ENCODE results near the gene RHBDL1.

Gene RHBDL1

DNA sequence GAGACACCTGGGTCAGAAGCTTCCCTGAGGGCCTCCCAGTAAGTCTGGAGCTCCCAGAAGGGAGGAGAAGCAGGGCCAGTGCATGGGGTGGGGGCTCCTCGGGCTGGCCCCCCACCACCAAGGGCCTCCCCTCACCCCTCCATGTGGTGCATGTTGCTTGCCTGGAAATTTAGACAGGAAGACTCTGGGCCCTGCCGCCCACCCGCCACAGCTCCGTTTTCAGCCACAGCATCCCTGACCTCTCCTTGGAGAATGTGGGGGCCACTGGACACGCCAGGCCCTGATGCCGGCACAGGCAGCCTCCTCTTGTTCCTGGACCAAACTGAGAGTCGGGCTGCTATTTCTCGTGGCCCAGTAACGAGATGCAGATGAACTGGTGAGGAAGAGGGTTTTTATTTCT is 36.6 kb upstream of the RHBDL1 start:
- peaks cover 6% of the 10 kb centered on the region for H3K36me3 ChIP-seq (ENCODE audit: insufficient read depth, low read length)
- WGBS, result 90% methylated on average over 8 of the region's 9 CpGs
- no peaks in the 10 kb centered on the region for H3K9me3 ChIP-seq (ENCODE audit: insufficient read depth, low read depth, low read length)
- H3K9ac ChIP-seq (ENCODE audit: low read depth, low read length), result no peak overlapping the region
- peaks cover 17% of the 10 kb centered on the region for H3K4me1 ChIP-seq (ENCODE audit: insufficient read depth, low read length)
- H3K27ac ChIP-seq (ENCODE audit: low read depth, low read length), result 0 out of 2 replicates have a peak overlapping the region, but pooled peaks have one; percentile 25
- peaks cover 13% of the 10 kb centered on the region for H3K27me3 ChIP-seq (ENCODE audit: insufficient read depth, low read length)
- H3K4me3 ChIP-seq (ENCODE audit: low read length), result no peak overlapping the region

DNA sequence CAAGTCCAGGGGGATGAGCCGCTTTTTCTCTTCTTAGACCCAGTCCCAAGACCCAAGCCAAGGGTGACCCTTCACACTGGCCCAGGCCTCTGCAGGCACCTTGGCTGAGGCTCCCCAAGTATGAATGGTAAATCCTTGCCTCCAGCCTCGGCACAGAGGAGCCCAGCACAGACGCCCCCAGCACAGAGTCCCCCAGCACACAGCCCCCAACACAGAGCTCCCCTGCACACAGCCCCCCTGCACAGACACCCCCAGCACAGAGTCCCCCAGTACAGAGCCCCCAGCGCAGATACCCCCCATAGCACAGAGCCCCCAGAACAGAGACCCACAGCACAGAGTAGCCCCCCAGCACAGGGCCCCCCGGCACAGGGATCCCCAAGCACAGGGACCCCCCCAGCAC is 34.9 kb upstream of the RHBDL1 start:
- no peak overlapping the region for H3K27ac ChIP-seq (ENCODE audit: low read depth, low read length)
- H3K4me1 ChIP-seq (ENCODE audit: insufficient read depth, low read length), result peaks cover 17% of the 10 kb centered on the region
- no peaks in the 10 kb centered on the region for H3K9me3 ChIP-seq (ENCODE audit: insufficient read depth, low read depth, low read length)
- no peak overlapping the region for H3K4me3 ChIP-seq (ENCODE audit: low read length)
- WGBS, result 92% methylated on average over 3 of the region's 5 CpGs
- peaks cover 13% of the 10 kb centered on the region for H3K27me3 ChIP-seq (ENCODE audit: insufficient read depth, low read length)
- no peak overlapping the region for H3K9ac ChIP-seq (ENCODE audit: low read depth, low read length)
- H3K36me3 ChIP-seq (ENCODE audit: insufficient read depth, low read length), result no peaks in the 10 kb centered on the region

DNA sequence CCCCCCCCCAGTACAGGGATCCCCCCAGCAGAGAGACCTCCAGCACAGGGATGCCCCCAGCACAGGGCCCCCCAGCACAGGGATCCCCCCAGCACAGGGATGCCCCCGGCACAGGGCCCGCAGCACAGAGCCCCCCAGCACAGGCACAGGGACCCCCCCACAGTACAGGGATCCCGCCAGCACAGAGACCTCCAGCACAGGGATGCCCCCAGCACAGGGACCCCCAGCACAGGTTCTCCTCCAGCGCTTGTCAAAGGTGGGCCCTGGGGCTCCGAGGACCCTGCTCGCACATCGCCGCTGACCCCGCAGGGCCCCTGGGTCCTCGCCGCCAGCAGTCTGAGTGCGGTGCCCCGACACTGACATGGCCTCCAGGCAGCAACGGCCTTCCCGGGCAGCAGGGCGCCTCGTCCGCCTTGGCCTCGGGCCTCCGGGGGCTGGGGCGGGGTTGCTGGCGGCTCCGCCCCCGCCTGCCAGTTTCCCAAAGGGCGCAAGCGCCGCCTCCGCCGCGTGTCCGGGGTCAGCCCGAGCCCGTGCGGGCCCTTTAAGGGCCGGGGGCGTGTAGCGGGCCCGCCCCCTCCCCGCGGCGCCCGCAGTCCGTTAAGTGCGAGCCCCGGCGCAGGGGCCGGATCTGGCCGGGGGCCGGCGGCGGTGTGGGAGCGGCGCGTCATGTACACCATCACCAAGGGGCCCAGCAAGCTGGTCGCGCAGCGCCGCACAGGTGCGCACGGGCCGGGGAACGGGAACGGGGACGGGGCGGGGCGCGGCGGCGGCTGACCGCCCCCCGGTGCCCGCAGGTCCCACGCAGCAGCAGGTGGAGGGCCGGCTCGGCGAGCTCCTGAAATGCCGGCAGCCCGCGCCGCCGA is 33.9 kb upstream of the RHBDL1 start, which contains the start of gene MCRIP2:
Gene MCRIP2, plus strand, starts transcription at position 503 of the 863 bp plus-strand sequence. Its CDS starts 164 bp downstream, at position 667.
- H3K27me3 ChIP-seq (ENCODE audit: insufficient read depth, low read length), result peaks cover 13% of the 10 kb centered on the region
- no peaks in the 10 kb centered on the region for H3K36me3 ChIP-seq (ENCODE audit: insufficient read depth, low read length)
- H3K27ac ChIP-seq (ENCODE audit: low read depth, low read length), result 0 out of 2 replicates have a peak within 1 kb of the TSS, but pooled peaks have one; percentile 35
- peak within 1 kb of the TSS; percentile 81 for H3K9ac ChIP-seq (ENCODE audit: low read depth, low read length)
- H3K4me1 ChIP-seq (ENCODE audit: insufficient read depth, low read length), result peaks cover 17% of the 10 kb centered on the region
- peak within 1 kb of the TSS; percentile 72 for H3K4me3 ChIP-seq (ENCODE audit: low read length)
- 1% methylated on average over 79 of the region's 81 CpGs for WGBS
- H3K9me3 ChIP-seq (ENCODE audit: insufficient read depth, low read depth, low read length), result no peaks in the 10 kb centered on the region

DNA sequence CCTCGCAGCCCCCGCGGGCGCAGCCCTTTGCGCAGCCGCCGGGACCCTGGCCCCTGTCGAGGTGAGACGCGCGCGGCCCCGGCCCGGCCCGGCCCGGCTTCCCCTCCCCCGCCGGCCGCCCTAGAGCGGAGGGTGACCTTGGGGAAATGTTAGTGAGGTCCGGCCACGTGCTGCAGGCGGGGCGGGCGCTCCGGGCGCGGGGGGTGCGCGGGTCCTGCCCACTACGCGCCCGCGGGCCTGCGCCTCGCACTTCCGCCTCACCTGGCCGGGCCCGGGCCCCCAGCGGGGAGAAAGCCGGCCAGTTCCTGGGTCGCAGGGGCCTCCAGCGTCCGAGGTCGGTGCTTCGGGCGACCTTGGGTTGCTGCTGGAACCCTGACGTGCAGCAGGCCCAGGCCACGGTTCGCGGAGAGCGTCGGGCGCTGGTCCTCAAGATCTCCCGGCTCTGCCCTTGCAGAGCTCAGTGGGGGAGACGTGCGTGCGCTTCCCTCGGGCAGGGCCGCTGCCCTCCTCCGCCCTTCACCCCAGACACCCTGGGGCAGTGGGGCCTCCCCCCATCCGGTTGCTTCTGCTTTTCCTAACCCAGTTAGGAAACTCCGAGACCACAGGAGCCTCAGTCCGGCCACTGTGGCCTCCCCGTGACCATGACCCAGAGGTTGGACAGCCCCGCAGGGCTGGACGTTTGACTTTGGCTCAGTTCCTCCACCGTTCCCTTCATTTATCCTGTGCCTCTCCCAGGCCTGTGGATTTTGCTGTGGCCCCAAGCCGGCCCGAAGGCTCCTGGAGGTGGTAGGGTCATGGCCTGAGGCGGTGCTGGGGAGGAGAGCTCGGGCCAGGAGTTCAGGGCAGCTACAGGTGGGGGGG is 33.1 kb upstream of the RHBDL1 start:
- Histone ChIP-seq H3K27ac (ENCODE audit: low read depth, low read length) (no peak overlapping the region), H3K4me3 (ENCODE audit: low read length) (peak overlapping the region; percentile 72), H3K9me3 (ENCODE audit: insufficient read depth, low read depth, low read length) (no peaks in the 10 kb centered on the region), H3K27me3 (ENCODE audit: insufficient read depth, low read length) (peaks cover 13% of the 10 kb centered on the region), H3K4me1 (ENCODE audit: insufficient read depth, low read length) (peaks cover 14% of the 10 kb centered on the region), H3K36me3 (ENCODE audit: insufficient read depth, low read length) (no peaks in the 10 kb centered on the region), H3K9ac (ENCODE audit: low read depth, low read length) (peak overlapping the region; percentile 81)
- 8% methylated on average over 72 of the region's 72 CpGs for WGBS

DNA sequence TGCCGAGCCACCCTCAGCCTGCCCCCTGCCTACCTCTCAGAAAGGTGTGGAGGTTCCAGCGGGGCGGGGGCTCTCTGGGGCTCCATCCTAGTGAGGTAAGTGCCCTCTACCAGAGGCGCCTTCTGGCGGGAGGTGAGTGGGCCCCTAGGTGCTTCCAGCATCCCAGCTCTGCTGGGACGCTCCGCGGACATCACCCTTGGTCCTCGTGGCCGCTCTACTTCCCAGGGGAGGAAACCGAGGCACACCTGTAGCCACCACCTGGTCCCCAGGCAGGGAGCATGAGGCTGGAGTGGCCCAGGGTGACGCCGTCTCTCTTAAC is 32.5 kb upstream of the RHBDL1 start:
- 86% methylated on average over 11 of the region's 13 CpGs for WGBS
- peak overlapping the region; percentile 72 for H3K4me3 ChIP-seq (ENCODE audit: low read length)
- H3K9ac ChIP-seq (ENCODE audit: low read depth, low read length), result no peak overlapping the region
- H3K36me3 ChIP-seq (ENCODE audit: insufficient read depth, low read length), result no peaks in the 10 kb centered on the region
- H3K4me1 ChIP-seq (ENCODE audit: insufficient read depth, low read length), result peaks cover 9% of the 10 kb centered on the region
- H3K27me3 ChIP-seq (ENCODE audit: insufficient read depth, low read length), result peaks cover 13% of the 10 kb centered on the region
- no peak overlapping the region for H3K27ac ChIP-seq (ENCODE audit: low read depth, low read length)
- no peaks in the 10 kb centered on the region for H3K9me3 ChIP-seq (ENCODE audit: insufficient read depth, low read depth, low read length)

DNA sequence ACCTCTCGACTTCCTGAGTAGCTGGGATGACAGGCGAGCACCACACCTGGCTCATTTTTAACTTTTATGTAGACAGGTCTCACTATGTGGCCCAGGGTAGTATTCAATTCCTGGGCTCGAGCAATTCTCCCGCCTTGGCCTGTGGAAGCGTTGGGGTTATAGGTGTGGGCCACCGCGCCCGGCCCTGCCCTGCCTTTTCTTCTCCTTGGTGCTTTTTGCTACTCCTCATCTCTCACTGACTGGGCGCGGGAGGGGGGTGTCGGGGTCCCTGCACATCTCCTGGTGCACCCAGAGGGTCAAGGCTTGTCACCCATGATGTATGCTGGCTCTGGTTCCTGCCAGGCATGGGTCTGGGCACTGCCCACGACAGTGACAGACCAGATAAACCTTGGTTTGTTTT is 30.9 kb upstream of the RHBDL1 start:
- peaks cover 13% of the 10 kb centered on the region for H3K27me3 ChIP-seq (ENCODE audit: insufficient read depth, low read length)
- H3K36me3 ChIP-seq (ENCODE audit: insufficient read depth, low read length), result no peaks in the 10 kb centered on the region
- H3K4me1 ChIP-seq (ENCODE audit: insufficient read depth, low read length), result no peaks in the 10 kb centered on the region
- no peak overlapping the region for H3K27ac ChIP-seq (ENCODE audit: low read depth, low read length)
- no peaks in the 10 kb centered on the region for H3K9me3 ChIP-seq (ENCODE audit: insufficient read depth, low read depth, low read length)
- H3K9ac ChIP-seq (ENCODE audit: low read depth, low read length), result no peak overlapping the region
- H3K4me3 ChIP-seq (ENCODE audit: low read length), result no peak overlapping the region
- WGBS, result 98% methylated on average over 12 of the region's 12 CpGs

DNA sequence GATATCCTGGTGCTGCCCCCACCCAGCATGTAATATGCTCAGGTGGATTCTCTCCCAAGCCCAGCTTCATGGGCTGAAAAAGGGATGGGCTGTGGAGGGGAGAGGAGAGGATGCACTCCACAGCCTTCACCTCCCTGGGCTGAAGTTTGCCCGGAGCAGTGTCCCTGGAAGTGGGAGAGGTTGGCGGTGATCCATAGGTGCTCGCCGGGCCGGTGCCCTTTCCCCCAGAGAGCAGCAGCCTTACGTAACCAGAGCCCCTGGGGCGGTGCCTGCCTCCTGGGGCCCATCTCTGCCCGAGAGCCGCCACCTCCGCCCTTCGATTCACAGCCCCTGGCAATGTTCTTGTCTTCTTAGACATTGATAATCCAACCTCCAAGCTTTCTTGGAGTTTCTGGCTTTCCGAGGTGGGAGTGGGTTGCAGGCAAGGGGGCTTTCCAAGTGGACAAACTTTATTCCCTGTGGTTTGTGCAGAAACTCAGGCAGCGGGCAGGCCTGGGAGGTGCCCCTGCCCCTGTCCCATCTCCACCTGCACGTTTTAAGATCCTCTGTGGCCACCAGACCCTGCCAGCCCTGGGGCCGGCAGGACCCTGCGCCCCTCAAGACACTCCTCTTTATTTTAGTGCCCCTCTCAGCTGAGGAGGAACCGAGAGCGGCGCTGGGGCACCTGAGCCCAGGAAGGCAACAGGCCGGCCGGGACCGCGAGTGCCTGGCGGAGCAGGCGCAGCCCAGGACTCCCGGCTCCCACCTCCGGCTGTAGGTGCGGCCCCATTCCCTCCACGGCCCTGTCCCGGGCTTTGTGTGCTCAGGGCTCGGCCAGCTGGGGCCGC is 29.4 kb upstream of the RHBDL1 start:
- Histone ChIP-seq H3K36me3 (ENCODE audit: insufficient read depth, low read length) (no peaks in the 10 kb centered on the region), H3K4me3 (ENCODE audit: low read length) (no peak overlapping the region), H3K9me3 (ENCODE audit: insufficient read depth, low read depth, low read length) (no peaks in the 10 kb centered on the region), H3K4me1 (ENCODE audit: insufficient read depth, low read length) (no peaks in the 10 kb centered on the region), H3K27me3 (ENCODE audit: insufficient read depth, low read length) (peaks cover 13% of the 10 kb centered on the region), H3K9ac (ENCODE audit: low read depth, low read length) (no peak overlapping the region), H3K27ac (ENCODE audit: low read depth, low read length) (no peak overlapping the region)
- WGBS, result 92% methylated on average over 32 of the region's 32 CpGs

DNA sequence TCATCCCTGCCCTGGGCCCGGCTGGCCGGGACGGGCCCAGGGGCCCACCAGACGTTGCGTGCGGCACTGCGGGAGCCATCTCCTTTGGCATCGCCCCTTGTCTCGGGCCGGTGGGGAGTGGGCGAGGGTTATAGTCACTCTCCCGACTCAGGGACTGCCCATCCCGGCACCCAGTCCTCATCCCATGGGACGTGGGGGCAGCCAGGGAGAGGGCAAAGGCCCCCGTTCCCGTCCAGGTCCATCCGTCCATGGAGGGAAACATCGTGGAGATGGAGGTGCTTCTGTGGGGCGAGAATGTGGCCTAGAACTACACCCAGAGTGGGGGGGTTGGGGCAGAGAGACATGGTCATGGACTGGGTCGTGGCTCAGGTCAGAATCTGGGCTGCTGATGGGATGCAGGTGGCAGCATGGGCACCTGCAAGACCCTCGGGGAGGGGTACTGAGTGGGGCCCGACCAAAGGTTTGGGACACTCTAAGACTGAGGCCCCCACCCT is 28.7 kb upstream of the RHBDL1 start:
- Histone ChIP-seq H3K27me3 (ENCODE audit: insufficient read depth, low read length) (peaks cover 13% of the 10 kb centered on the region), H3K27ac (ENCODE audit: low read depth, low read length) (no peak overlapping the region), H3K4me3 (ENCODE audit: low read length) (no peak overlapping the region), H3K36me3 (ENCODE audit: insufficient read depth, low read length) (0 out of 2 replicates have a peak, but pooled peaks cover under 1% of the 10 kb centered on the region), H3K9me3 (ENCODE audit: insufficient read depth, low read depth, low read length) (no peaks in the 10 kb centered on the region), H3K9ac (ENCODE audit: low read depth, low read length) (no peak overlapping the region), H3K4me1 (ENCODE audit: insufficient read depth, low read length) (no peaks in the 10 kb centered on the region)
- WGBS, result 94% methylated on average over 22 of the region's 22 CpGs

DNA sequence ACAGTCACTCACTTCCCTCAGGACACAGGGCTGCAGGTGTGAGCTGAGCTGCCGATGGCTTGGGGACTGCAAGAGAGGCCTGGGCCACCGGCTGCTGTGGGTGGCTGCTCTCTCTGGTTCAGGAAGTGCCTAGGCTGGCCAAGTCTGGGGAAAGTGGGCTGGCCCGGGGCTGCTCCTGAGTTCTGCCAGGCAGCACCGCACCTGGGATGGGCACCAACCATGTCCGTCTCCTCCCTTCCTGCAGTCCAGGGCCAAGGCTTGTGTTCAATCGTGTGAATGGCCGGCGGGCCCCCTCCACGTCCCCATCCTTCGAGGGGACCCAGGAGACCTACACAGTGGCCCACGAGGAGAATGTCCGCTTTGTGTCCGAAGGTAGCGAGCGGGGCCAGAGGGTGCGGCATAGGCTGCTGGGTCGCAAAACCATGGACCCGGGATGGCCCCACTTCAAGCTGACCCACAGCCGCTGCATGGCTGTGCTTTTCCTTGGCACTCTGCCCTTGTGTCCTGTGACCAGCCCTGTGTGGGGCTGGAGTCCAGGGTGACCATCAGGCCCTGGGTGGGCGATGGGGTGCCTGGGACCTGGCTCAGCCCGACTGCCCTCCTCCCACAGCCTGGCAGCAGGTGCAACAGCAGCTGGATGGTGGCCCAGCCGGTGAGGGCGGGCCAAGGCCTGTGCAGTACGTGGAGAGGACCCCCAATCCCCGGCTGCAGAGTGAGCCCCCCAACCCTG is 28.1 kb upstream of the RHBDL1 start:
- peaks cover 10% of the 10 kb centered on the region for H3K27me3 ChIP-seq (ENCODE audit: insufficient read depth, low read length)
- H3K27ac ChIP-seq (ENCODE audit: low read depth, low read length), result no peak overlapping the region
- peaks cover 6% of the 10 kb centered on the region; the same call in 1 of the 2 replicates for H3K36me3 ChIP-seq (ENCODE audit: insufficient read depth, low read length)
- H3K9me3 ChIP-seq (ENCODE audit: insufficient read depth, low read depth, low read length), result no peaks in the 10 kb centered on the region
- no peak overlapping the region for H3K9ac ChIP-seq (ENCODE audit: low read depth, low read length)
- no peaks in the 10 kb centered on the region for H3K4me1 ChIP-seq (ENCODE audit: insufficient read depth, low read length)
- H3K4me3 ChIP-seq (ENCODE audit: low read length), result no peak overlapping the region
- WGBS, result 92% methylated on average over 24 of the region's 25 CpGs

Measured in HUES64 (cell line).